NB4 (cell line): ENCODE data around the gene OR2M3.
"Not testable (repeated sequence)": the region's sequence is repeated elsewhere in the genome, so short reads cannot be mapped to it uniquely, and the experiment has no call there.

Source experiments
- POLR2A ChIP-seq: IDR thresholded peaks from 2 replicates; pipeline ENCODE4 v1.6.1; 2011; ENCODE audit warnings: mild to moderate bottlenecking; ENCODE audit not compliant: insufficient read length; ENCODE audit errors: extremely low read depth
- TF ChIP-seq, protein P1 (sequence below): IDR thresholded peaks from one replicate; pipeline ENCODE4 v1.5.1; 2012; ENCODE audit warnings: low read depth, low read length

DNA sequence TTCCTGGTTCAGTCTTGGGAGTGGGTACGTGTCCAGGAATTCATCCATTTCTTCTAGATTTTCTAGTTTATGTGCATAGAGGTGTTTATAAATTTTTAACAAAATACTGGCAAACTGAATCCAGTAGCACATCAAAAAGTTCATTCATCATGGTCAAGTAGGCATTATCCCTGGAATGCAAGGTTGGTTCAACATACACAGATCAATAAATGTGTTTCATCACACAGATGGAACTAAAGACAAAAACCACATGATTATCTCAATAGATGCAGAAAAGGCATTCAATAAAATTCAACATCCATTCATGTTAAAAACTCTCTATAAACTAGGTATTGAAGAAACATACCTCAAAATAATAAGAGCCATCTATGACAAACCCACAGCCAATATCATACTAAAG, 62.2 kb downstream of the OR2M3 start:
- TF ChIP-seq, protein P1, sequence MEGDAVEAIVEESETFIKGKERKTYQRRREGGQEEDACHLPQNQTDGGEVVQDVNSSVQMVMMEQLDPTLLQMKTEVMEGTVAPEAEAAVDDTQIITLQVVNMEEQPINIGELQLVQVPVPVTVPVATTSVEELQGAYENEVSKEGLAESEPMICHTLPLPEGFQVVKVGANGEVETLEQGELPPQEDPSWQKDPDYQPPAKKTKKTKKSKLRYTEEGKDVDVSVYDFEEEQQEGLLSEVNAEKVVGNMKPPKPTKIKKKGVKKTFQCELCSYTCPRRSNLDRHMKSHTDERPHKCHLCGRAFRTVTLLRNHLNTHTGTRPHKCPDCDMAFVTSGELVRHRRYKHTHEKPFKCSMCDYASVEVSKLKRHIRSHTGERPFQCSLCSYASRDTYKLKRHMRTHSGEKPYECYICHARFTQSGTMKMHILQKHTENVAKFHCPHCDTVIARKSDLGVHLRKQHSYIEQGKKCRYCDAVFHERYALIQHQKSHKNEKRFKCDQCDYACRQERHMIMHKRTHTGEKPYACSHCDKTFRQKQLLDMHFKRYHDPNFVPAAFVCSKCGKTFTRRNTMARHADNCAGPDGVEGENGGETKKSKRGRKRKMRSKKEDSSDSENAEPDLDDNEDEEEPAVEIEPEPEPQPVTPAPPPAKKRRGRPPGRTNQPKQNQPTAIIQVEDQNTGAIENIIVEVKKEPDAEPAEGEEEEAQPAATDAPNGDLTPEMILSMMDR = not testable (repeated sequence)
- TF ChIP-seq POLR2A = not testable (repeated sequence)
